MCF 10A (cell line): Measurements from ENCODE around the gene BCL7A. TPM values are rescaled to one million over a fixed set of nuclear protein-coding genes. Genes with fewer than 3 reads are reported as not detected.

Source experiments
- BruUV-seq: library from RNA; stranded (reverse); fragments of 400-500 nt; replicated peaks from 2 replicates; lab custom pipeline; 2021; lab: Mats Ljungman, UMichigan
- CTCF ChIA-PET: fragments of 300-600 bp; sonication (Branson Sonifier 250); formaldehyde crosslinking; extraction: SDS; loops from one replicate; lab custom pipeline; 2021; ENCODE audit warnings: antibody characterized with exemption, inconsistent platforms; lab: Yijun Ruan, JAX
- POLR2A ChIA-PET: fragments of 300-600, 350-650 bp; sonication (Branson Sonifier 250); formaldehyde crosslinking; extraction: SDS; loops from one replicate; lab custom pipeline; 2020; ENCODE audit warnings: antibody characterized with exemption, inconsistent platforms; lab: Yijun Ruan, JAX
- DNase-seq: peaks from one replicate; pipeline ENCODE4 v3.0.0-alpha.2; 2018; ENCODE audit not compliant: unreplicated experiment
- H3K27ac Mint-ChIP-seq: one replicate; pipeline ENCODE4 v1.8.0; 2022; ENCODE audit warnings: mild to moderate bottlenecking, low read depth, mixed read lengths; ENCODE audit not compliant: unreplicated experiment
- H3K27me3 Mint-ChIP-seq: one replicate; pipeline ENCODE4 v1.8.0; 2022; ENCODE audit warnings: mixed read lengths; ENCODE audit not compliant: insufficient read depth, unreplicated experiment
- H3K36me3 Mint-ChIP-seq: one replicate; pipeline ENCODE4 v1.8.0; 2022; ENCODE audit warnings: mild to moderate bottlenecking, moderate library complexity, mixed read lengths; ENCODE audit not compliant: insufficient read depth, unreplicated experiment
- H3K4me1 Mint-ChIP-seq: one replicate; pipeline ENCODE4 v1.8.0; 2022; ENCODE audit warnings: mixed read lengths; ENCODE audit not compliant: insufficient read depth, unreplicated experiment
- H3K4me3 Mint-ChIP-seq: one replicate; pipeline ENCODE4 v1.8.0; 2022; ENCODE audit warnings: mild to moderate bottlenecking, moderate library complexity, mixed read lengths; ENCODE audit not compliant: unreplicated experiment
- H3K9me3 Mint-ChIP-seq: one replicate; pipeline ENCODE4 v1.8.0; 2022; ENCODE audit warnings: mixed read lengths; ENCODE audit not compliant: unreplicated experiment
- CTCF ChIP-seq: fragments of 200-600 bp; IDR thresholded peaks from one replicate; pipeline ENCODE4 v1.8.0; 2022; ENCODE audit warnings: antibody characterized with exemption, mild to moderate bottlenecking; ENCODE audit not compliant: unreplicated experiment
- intact Hi-C: fragments of 100-400 bp; cut with micrococcal nuclease; formaldehyde crosslinking; loops from 2 replicates; pipeline ENCODE4 v1.14.1; 2022
- total RNA-seq: library from RNA; stranded (reverse); gene quantifications from 2 replicates; pipeline ENCODE4 v1.2.3, GENCODE V29; 2022

Gene BCL7A
- total RNA-seq, 1 experiment from 2014 or later, result 18.1 TPM

- POLR2A ChIA-PET, result interaction anchor here (1.2 kb wide), 2 partner anchors 19 to 53 kb away, joined by 4 read pairs; no protein-coding TSS in a partner anchor
- no TSS peak for BruUV-seq
Observed at GRCh38 chr12:122076743-122077495, 55.2 kb downstream of the BCL7A start.

GRCh38 chr12:122078141-122079032, 56.7 kb downstream of the BCL7A start, which contains the start of gene MLXIP:
Gene MLXIP, plus strand, starts transcription at chr12:122078756. Its CDS starts 98 bp downstream, at chr12:122078854.
- peak; percentile 91 for DNase-seq
- POLR2A ChIA-PET, result interaction anchor here (0.7 to 5.7 kb wide), 18 partner anchors 10 to 276 kb away, joined by 3 to 206 read pairs (median 4); partner anchors contain the start of genes B3GNT4 and DIABLO
- CTCF ChIA-PET, result interaction anchor here (0.7 to 1.3 kb wide), 3 partner anchors 24 to 633 kb away, joined by 3 to 4 read pairs (median 3); no protein-coding TSS in a partner anchor
- Mint-ChIP-seq H3K36me3 (peaks cover 13% of the 10 kb centered on the region), H3K4me1 (peaks cover 18% of the 10 kb centered on the region), H3K4me3 (peak within 1 kb of the TSS; percentile 74), H3K27me3 (no peaks in the 10 kb centered on the region), H3K27ac (peak within 1 kb of the TSS; percentile 43), H3K9me3 (no peaks in the 10 kb centered on the region)
- TF ChIP-seq CTCF, result no peak
- intact Hi-C loops, result no loop called here
- TSS peak; percentile 83 for BruUV-seq

More at GRCh38 chr12:122076743-122077495, 55.2 kb downstream of the BCL7A start:
- peaks cover 5% of the 10 kb centered on the region for H3K36me3 Mint-ChIP-seq
- no peak for TF ChIP-seq CTCF
- intact Hi-C loops, result no loop called here
- no peaks in the 10 kb centered on the region for H3K9me3 Mint-ChIP-seq
- H3K27me3 Mint-ChIP-seq, result no peaks in the 10 kb centered on the region
- H3K27ac Mint-ChIP-seq, result no peak overlapping the region
- DNase-seq, result no peak
- CTCF ChIA-PET, result interaction anchor here (1.3 kb wide), 1 partner anchor 22 kb away, joined by 3 read pairs; no protein-coding TSS in a partner anchor
- peaks cover 18% of the 10 kb centered on the region for H3K4me1 Mint-ChIP-seq
- H3K4me3 Mint-ChIP-seq, result no peak overlapping the region

DNA sequence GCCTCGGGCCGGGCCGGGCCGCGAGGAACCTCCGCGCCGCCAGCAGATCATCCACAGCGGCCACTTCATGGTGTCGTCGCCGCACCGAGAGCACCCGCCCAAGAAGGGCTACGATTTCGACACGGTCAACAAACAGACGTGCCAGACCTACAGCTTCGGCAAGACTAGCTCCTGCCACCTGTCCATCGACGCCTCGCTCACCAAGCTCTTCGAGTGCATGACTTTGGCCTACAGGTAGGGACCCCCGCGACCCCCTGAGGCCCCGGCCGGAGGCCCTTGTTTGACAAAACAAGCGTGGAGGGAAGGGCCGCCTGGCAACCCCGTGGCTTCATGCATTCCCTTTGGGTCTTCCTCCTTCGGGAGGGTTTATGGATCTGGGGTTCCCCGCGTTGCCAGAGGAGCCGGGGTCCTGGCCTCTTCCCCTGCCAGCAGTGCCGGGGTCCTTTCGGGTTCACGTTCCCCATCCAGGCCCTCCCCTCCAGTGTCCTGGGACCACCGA, 57.4 kb downstream of the BCL7A start:
- CTCF ChIA-PET, result interaction anchor here (2.3 kb wide), 1 partner anchor 32 kb away, joined by 14 read pairs; no protein-coding TSS in a partner anchor
- no peaks in the 10 kb centered on the region for H3K27me3 Mint-ChIP-seq

More for the DNA sequence above, 57.4 kb downstream of the BCL7A start:
- no peak for TF ChIP-seq CTCF
- Mint-ChIP-seq H3K4me3 (peak overlapping the region; percentile 74), H3K27ac (peak overlapping the region; percentile 43), H3K9me3 (no peaks in the 10 kb centered on the region), H3K4me1 (peaks cover 18% of the 10 kb centered on the region), H3K36me3 (peaks cover 20% of the 10 kb centered on the region)
- POLR2A ChIA-PET, result interaction anchor here (1.0 to 5.7 kb wide), 10 partner anchors 11 to 147 kb away, joined by 3 to 206 read pairs (median 11); partner anchors contain the start of genes BCL7A and DIABLO
- peak; percentile 48 for DNase-seq
- intact Hi-C loops, result no loop called here
- BruUV-seq, result no TSS peak
